GM12878 (cell line): ENCODE results near the gene UGGT1. TPM values are rescaled to one million over a fixed set of nuclear protein-coding genes. Genes with fewer than 3 reads are reported as not detected.
"Not testable (repeated sequence)": the region's sequence is repeated elsewhere in the genome, so short reads cannot be mapped to it uniquely, and the experiment has no call there.

Experiments used
- ATAC-seq: fragments of 200-7000 bp; cut with Tn5 transposase; 3 replicates; pipeline ENCODE4 v1.9.1; 2020; ENCODE audit warnings: mild to moderate bottlenecking, moderate library complexity
- BruUV-seq: library from RNA; stranded (reverse); fragments of 400-500 nt; replicated peaks from 2 replicates; lab custom pipeline; 2021; lab: Mats Ljungman, UMichigan
- CTCF ChIA-PET: fragments of 300-600 bp; sonication (Branson Sonifier 250); formaldehyde crosslinking; extraction: SDS; loops from one replicate; lab custom pipeline; 2021; ENCODE audit warnings: inconsistent platforms; lab: Yijun Ruan, JAX
- POLR2A ChIA-PET: fragments of 350-600 bp; formaldehyde crosslinking; extraction: SDS; loops from one replicate; lab custom pipeline; 2021; ENCODE audit warnings: inconsistent platforms; lab: Charles Lee
- RAD21 ChIA-PET: fragments of 300-600 bp; sonication (Branson Sonifier 250); formaldehyde crosslinking; loops from one replicate; lab custom pipeline; 2023; ENCODE audit warnings: antibody characterized with exemption; ENCODE audit not compliant: unreplicated experiment; lab: Charles Lee
- SMC1A ChIA-PET: fragments of 300-600 bp; sonication (Branson Sonifier 250); formaldehyde crosslinking; loops from one replicate; lab custom pipeline; 2023; ENCODE audit not compliant: unreplicated experiment, uncharacterized antibody; lab: Charles Lee
- DNase-seq: peaks from one replicate; pipeline ENCODE4 v3.0.0-alpha.2; 2011; ENCODE audit warnings: low read depth, low spot score
- FAIRE-seq: peaks from 3 replicates; lab custom pipeline; 2011; peaks lifted over from hg19 to GRCh38; lab: Jason Lieb, UNC
- H2AFZ ChIP-seq: 2 replicates; pipeline ENCODE4 v1.6.0; 2011; ENCODE audit warnings: low read depth, low read length, control low read depth; ENCODE audit not compliant: control insufficient read depth
- H3K27ac ChIP-seq: 2 replicates; pipeline ENCODE4 v1.5.1; 2011; ENCODE audit warnings: control low read depth; ENCODE audit not compliant: control insufficient read depth, insufficient read depth
- H3K27me3 ChIP-seq, 2 experiments: replicated peaks in 1 of 2; 2 replicates each; pipeline versions ENCODE4 v1.6.0 to v1.6.1; 2011; ENCODE audit warnings: low read length in 1 of 2; ENCODE audit not compliant: control insufficient read depth in 2 of 2, insufficient read depth in 2 of 2
- H3K36me3 ChIP-seq, 2 experiments: 2 replicates each; pipeline ENCODE4 v1.5.1; 2011; ENCODE audit warnings: low read length in 1 of 2; ENCODE audit not compliant: control insufficient read depth in 2 of 2, insufficient read depth in 2 of 2
- H3K4me1 ChIP-seq: 2 replicates; pipeline ENCODE4 v1.6.1; 2011; ENCODE audit warnings: mild to moderate bottlenecking, low read length, moderate library complexity, mixed read lengths; ENCODE audit not compliant: control insufficient read depth, insufficient read depth
- H3K4me2 ChIP-seq: 2 replicates; pipeline ENCODE4 v1.6.0; 2011; ENCODE audit warnings: control low read depth; ENCODE audit not compliant: control insufficient read depth, insufficient read depth
- H3K4me3 ChIP-seq: fragments of 200-600 bp; sonication (generic); 2 replicates; pipeline ENCODE4 v1.5.1; 2016
- H3K79me2 ChIP-seq: 2 replicates; pipeline ENCODE4 v1.6.0; 2011; ENCODE audit warnings: low read length; ENCODE audit not compliant: control insufficient read depth, insufficient read depth
- H3K9ac ChIP-seq: 2 replicates; pipeline ENCODE4 v1.8.0; 2011; ENCODE audit warnings: low read length, control low read depth, mixed read lengths; ENCODE audit not compliant: control insufficient read depth, insufficient read depth
- H3K9me3 ChIP-seq: replicated peaks from 3 replicates; pipeline ENCODE4 v1.5.1; 2011; ENCODE audit warnings: mild to moderate bottlenecking, low read length; ENCODE audit not compliant: control insufficient read depth, insufficient read depth
- H4K20me1 ChIP-seq: 2 replicates; pipeline ENCODE4 v1.6.0; 2011; ENCODE audit not compliant: control insufficient read depth, insufficient read depth
- EZH2 ChIP-seq: IDR thresholded peaks from 2 replicates; pipeline ENCODE4 v1.6.1; 2012; ENCODE audit warnings: low read depth, mild to moderate bottlenecking, control low read depth, inconsistent platforms, low read length, borderline replicate concordance; ENCODE audit not compliant: control insufficient read depth
- PAX8 ChIP-seq: fragments of 450-650 bp; IDR thresholded peaks from 2 replicates; pipeline ENCODE4 v1.6.1; 2017; ENCODE audit warnings: mild to moderate bottlenecking, moderate library complexity
- TCF3 ChIP-seq: IDR thresholded peaks from 2 replicates; pipeline ENCODE4 v1.6.1; 2012; ENCODE audit warnings: low read depth, mild to moderate bottlenecking, low read length, borderline replicate concordance; ENCODE audit not compliant: insufficient read depth
- WGBS: methylation state at CpG from one replicate; pipeline ENCODE4 v1.1.6; 2016; ENCODE audit warnings: low lambda C conversion rate; ENCODE audit not compliant: insufficient replicate concordance, insufficient coverage; ENCODE audit errors: missing lambda C conversion rate; 5-methylcytosine and 5-hydroxymethylcytosine counted together
- in situ Hi-C: fragments of 300-500 bp; cut with MboI; formaldehyde crosslinking; loops from 9 replicates; pipeline ENCODE4 v1.14.3; 2018; ENCODE audit warnings: mixed read lengths
- intact Hi-C: fragments of 100-400 bp; cut with micrococcal nuclease; formaldehyde crosslinking; loops from one replicate; pipeline ENCODE4 v1.14.2; 2022; ENCODE audit not compliant: unreplicated experiment
- polyA plus RNA-seq, 11 experiments: library from polyadenylated mRNA; depleted of rRNA in 4 of 11; unstranded in 6 of 11; stranded (reverse) in 5 of 11; fragments of >200 nt; fragmentation: Nextera tagmentation in 4 of 11; fragmentation: Illumina TruSeq in 1 of 11; extraction: Ambion mirVana in 4 of 11; extraction: Trizol in 1 of 11; gene quantifications; 1 replicate in 1 of 11; 2 replicates in 10 of 11; pipeline versions ENCODE4 v1.2.1 to v1.2.3, GENCODE V29; 2011 to 2016; ENCODE audit warnings: inconsistent platforms in 2 of 11, missing spikeins in 2 of 11, low read depth in 1 of 11
- total RNA-seq, 4 experiments: library from RNA; depleted of rRNA in 3 of 4; stranded (reverse); fragments of >200 nt in 3 of 4; fragmentation: Illumina TruSeq in 1 of 4; extraction: Trizol in 1 of 4; gene quantifications; 2 replicates each; pipeline versions ENCODE4 v1.2.1 to v1.2.3, GENCODE V29; 2013 to 2021
- TF ChIP-seq, protein P1 (sequence below): fragments of 450-650 bp; IDR thresholded peaks from 2 replicates; pipeline ENCODE4 v1.6.1; 2017; ENCODE audit warnings: low read depth, mild to moderate bottlenecking, moderate library complexity
- TF ChIP-seq, protein P2 (sequence below): fragments of 450-650 bp; IDR thresholded peaks from 2 replicates; pipeline ENCODE4 v1.6.1; 2016; ENCODE audit warnings: mild to moderate bottlenecking
- TF ChIP-seq, protein P3 (sequence below): fragments of 450-650 bp; IDR thresholded peaks from 2 replicates; pipeline ENCODE4 v1.6.1; 2017; ENCODE audit warnings: mild to moderate bottlenecking

Gene UGGT1
- total and polyA plus RNA-seq, 10 of the 15 experiments (the other 5 are each of a cell fraction or from before 2014, with no cell fraction given) = 4.1 to 49.8 (median 28.5) TPM

DNA sequence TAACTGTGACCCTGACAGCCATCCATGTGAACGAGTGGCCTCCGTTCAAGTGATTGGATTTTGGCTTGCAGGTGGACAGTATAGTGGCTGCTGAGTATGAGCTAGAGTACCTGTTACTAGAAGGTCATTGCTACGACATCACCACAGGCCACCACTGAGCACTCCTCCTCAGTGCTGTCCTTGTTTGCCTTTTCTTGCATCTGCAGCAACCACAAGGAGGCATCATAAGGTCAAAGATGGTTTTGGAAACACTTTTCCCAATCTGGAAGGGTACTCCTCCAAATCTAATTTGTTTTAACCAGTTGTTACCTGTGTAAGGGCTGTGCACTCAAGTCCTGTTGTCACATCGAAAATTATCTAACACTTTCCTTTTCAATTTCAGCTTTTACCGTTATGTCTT is 81.2 kb downstream of the UGGT1 start (continued):
- TF ChIP-seq TCF3 = no peak

DNA sequence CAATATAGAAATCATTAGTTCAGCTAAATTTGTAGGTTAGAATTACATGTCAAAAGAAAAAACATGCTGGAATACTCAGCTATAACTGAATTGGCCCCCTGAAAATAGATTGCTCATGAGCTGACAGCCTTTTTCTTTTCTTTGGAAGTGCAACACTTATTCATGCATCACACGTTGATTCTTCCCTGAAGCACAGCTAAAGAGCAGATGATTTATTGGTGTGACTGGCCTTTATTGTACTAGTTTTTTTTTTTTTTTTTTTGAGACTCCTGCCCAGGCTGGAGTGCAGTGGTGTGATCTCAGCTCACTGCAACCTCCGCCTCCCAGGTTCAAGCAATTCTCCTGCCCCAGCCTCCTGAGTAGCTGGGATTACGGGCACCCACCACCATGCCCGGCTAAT is 83.1 kb downstream of the UGGT1 start:
- SMC1A ChIA-PET = not testable (repeated sequence)

DNA sequence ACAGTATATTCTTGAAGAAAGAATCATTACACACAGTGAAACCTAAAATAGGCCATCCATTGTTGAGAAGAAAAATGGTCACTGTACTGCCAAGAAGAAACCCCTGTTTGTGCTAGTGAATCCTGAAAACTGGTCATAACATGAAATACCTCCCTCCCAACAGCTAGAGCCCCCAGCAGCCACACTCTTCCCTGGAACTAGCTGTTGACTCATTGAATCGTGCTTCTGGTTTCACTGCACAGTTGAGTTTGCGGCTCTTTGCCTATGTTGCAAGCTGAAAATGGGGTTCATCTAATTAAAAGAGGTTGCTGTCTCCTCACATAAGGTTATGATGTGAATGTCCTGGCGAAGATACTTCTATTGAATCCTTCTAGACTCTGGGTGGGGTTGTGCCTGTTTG is 86.3 kb downstream of the UGGT1 start:
- Histone ChIP-seq H3K4me3 (no peak overlapping the region), H3K9me3 (no peaks in the 10 kb centered on the region), H4K20me1 (no peaks in the 10 kb centered on the region), H3K9ac (no peak overlapping the region), H3K4me1 (no peaks in the 10 kb centered on the region), H2AFZ (no peak overlapping the region), H3K4me2 (no peak overlapping the region)
- in situ Hi-C loops = no loop called here
- ChIA-PET POLR2A (no interaction called here), SMC1A (no interaction called here)
- TF ChIP-seq, protein P1, sequence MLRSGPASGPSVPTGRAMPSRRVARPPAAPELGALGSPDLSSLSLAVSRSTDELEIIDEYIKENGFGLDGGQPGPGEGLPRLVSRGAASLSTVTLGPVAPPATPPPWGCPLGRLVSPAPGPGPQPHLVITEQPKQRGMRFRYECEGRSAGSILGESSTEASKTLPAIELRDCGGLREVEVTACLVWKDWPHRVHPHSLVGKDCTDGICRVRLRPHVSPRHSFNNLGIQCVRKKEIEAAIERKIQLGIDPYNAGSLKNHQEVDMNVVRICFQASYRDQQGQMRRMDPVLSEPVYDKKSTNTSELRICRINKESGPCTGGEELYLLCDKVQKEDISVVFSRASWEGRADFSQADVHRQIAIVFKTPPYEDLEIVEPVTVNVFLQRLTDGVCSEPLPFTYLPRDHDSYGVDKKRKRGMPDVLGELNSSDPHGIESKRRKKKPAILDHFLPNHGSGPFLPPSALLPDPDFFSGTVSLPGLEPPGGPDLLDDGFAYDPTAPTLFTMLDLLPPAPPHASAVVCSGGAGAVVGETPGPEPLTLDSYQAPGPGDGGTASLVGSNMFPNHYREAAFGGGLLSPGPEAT = no peak
- TF ChIP-seq EZH2 (no peak), PAX8 (no peak)
- TF ChIP-seq, protein P2, sequence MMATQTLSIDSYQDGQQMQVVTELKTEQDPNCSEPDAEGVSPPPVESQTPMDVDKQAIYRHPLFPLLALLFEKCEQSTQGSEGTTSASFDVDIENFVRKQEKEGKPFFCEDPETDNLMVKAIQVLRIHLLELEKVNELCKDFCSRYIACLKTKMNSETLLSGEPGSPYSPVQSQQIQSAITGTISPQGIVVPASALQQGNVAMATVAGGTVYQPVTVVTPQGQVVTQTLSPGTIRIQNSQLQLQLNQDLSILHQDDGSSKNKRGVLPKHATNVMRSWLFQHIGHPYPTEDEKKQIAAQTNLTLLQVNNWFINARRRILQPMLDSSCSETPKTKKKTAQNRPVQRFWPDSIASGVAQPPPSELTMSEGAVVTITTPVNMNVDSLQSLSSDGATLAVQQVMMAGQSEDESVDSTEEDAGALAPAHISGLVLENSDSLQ = no peak
- TF ChIP-seq, protein P3, sequence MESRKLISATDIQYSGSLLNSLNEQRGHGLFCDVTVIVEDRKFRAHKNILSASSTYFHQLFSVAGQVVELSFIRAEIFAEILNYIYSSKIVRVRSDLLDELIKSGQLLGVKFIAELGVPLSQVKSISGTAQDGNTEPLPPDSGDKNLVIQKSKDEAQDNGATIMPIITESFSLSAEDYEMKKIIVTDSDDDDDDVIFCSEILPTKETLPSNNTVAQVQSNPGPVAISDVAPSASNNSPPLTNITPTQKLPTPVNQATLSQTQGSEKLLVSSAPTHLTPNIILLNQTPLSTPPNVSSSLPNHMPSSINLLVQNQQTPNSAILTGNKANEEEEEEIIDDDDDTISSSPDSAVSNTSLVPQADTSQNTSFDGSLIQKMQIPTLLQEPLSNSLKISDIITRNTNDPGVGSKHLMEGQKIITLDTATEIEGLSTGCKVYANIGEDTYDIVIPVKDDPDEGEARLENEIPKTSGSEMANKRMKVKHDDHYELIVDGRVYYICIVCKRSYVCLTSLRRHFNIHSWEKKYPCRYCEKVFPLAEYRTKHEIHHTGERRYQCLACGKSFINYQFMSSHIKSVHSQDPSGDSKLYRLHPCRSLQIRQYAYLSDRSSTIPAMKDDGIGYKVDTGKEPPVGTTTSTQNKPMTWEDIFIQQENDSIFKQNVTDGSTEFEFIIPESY = no peak
- TF ChIP-seq, all 136 proteins: peak for 0
- FAIRE-seq (no peak), ATAC-seq (no peak), DNase-seq (no peak)
- H3K36me3 ChIP-seq = peaks cover 8 to 65% of the 10 kb centered on the region in 2 experiments
- RAD21 ChIA-PET = no interaction called here
- H3K79me2 ChIP-seq = no peaks in the 10 kb centered on the region
- CTCF ChIA-PET = interaction anchor here (0.6 kb wide), 1 partner anchor 615 kb away, joined by 5 read pairs; no protein-coding TSS in a partner anchor
- intact Hi-C loops = no loop called here
- WGBS = 92% methylated on average over 3 of the region's 3 CpGs
- H3K27ac ChIP-seq = no peak overlapping the region
- BruUV-seq = no TSS peak
- no peaks in the 10 kb centered on the region for H3K27me3 ChIP-seq

More for the DNA sequence above, 83.1 kb downstream of the UGGT1 start:
- H3K36me3 ChIP-seq = peaks cover 12 to 50% of the 10 kb centered on the region in 2 experiments
- in situ Hi-C loops, POLR2A ChIA-PET, ATAC-seq, H3K27me3 ChIP-seq, FAIRE-seq, H3K4me2 ChIP-seq, RAD21 ChIA-PET, H4K20me1 ChIP-seq, H3K27ac ChIP-seq, intact Hi-C loops, H3K4me1 ChIP-seq, H3K9ac ChIP-seq, BruUV-seq, H3K9me3 ChIP-seq, DNase-seq, H2AFZ ChIP-seq, H3K79me2 ChIP-seq, H3K4me3 ChIP-seq: not testable (repeated sequence)
- CTCF ChIA-PET = interaction anchor here (0.7 kb wide), 1 partner anchor 12 kb away, joined by 5 read pairs; no protein-coding TSS in a partner anchor
- WGBS = 66% methylated on average over 4 of the region's 4 CpGs
